Measurements from ENCODE around the gene AQP12B. TPM values are rescaled to one million over a fixed set of nuclear protein-coding genes. Genes with fewer than 3 reads are reported as not detected.
"Not testable (repeated sequence)": the region's sequence is repeated elsewhere in the genome, so short reads cannot be mapped to it uniquely, and the experiment has no call there.

AQP12B gene
- total RNA-seq, 1 donor from 2014 or later: not detected

- no peak for DNase-seq (ENCODE audit: low spot score)
- no peak for ATAC-seq
- intact Hi-C loops (cut with DNase I): no loop called here
Measured at GRCh38 chr2:240663546-240664190, 19.0 kb downstream of the AQP12B start.

DNA sequence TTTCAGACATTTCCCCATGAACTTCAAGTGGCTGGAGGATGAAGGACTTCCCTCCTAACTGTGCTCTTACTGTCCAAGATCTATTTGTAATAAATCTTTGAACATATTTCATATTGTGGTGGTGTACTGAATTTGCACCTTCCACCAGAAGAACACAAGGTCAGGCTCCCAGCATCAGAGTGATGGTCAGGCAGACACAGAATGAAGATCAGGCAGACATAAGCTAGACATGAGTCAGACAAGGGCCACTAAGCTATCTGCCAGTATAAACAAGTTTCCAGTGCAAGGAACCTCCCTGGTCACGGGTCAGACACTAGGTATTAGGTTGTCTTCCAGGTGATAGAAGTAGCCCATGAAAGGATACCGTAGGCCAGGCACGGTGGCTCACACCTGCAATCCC, 20.0 kb downstream of the AQP12B start:
- intact Hi-C loops (cut with DNase I): no loop called here
- no peak for ATAC-seq
- DNase-seq (ENCODE audit: low spot score): no peak

- DNase-seq (ENCODE audit: low spot score); intact Hi-C loops (cut with DNase I); ATAC-seq: not testable (repeated sequence)
Measured at GRCh38 chr2:240659883-240660282, 22.8 kb downstream of the AQP12B start.

DNA sequence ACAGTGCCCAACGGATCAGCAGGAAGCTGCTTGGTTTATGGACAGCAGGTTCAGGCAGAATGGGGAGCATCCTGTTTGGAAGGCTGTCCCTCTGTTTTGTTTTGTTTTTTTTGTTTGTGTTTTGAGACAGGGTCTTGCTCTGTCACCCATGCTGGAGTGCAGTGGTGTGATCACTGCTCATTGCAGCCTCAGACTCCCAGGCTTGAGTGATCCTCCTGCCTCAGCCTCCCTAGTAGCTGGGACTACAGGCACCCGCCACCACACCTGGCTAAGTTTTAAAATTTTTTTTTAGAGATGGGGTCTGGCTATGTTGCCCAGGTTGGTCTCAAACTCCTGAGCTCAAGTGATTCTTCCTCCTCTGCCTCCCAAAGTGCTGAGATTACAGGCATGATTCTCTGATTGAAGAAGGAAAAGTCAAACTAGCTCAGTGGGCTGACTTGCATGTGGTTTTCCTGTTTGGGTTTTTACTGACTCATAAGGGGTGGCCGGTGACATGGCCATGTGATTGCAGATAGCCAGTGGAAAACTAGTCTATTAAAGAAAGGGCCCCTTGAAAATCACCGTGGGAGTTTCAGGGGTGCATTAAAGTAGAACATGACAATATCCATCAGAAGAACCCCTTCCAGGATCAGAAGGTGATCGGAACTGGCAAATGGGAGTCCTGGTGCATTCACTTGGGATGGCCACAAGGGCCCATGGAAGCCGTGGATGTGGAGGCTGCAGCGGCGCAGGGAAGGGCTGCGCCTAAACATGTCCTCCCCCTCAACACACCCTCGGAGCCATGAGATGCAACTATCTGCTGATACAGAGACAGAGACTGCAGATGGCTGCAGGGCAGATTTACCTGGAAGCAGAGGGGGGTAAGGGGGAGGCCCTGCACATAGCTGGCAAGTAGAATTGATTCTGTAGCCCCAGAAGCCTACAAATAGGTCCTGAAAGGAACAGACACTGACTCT, 26.5 kb downstream of the AQP12B start:
- no peak for DNase-seq (ENCODE audit: low spot score)
- intact Hi-C loops (cut with DNase I): no loop called here
- ATAC-seq: no peak

- DNase-seq (ENCODE audit: low spot score) (no peak), ATAC-seq (no peak)
- intact Hi-C loops (cut with DNase I): no loop called here
Measured at GRCh38 chr2:240651185-240651584, 31.5 kb downstream of the AQP12B start.

GRCh38 chr2:240650254-240650965, 32.3 kb downstream of the AQP12B start:
- intact Hi-C loops (cut with DNase I): no loop called here
- no peak for DNase-seq (ENCODE audit: low spot score)
- ATAC-seq: no peak

DNA sequence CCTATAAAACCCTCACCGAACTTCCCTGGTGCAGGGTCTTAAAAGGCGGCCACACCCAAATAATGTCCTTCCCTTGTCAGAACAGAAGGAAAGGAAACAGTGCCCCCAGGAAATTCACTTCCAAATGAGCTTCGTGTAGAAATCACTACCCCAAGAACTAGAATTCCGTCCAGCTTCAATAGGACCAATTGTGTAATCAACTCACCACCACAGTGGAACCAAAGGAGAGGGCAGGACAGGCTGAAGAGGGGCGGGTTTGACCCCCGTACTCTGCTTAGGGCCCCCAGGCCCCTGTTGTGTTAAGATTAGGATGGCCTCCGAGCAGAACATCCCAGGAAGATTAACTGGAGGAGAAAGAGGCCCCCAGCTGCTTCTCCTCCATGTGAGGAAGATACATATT, 33.4 kb downstream of the AQP12B start:
- intact Hi-C loops (cut with DNase I): no loop called here
- no peak for DNase-seq (ENCODE audit: low spot score)

DNA sequence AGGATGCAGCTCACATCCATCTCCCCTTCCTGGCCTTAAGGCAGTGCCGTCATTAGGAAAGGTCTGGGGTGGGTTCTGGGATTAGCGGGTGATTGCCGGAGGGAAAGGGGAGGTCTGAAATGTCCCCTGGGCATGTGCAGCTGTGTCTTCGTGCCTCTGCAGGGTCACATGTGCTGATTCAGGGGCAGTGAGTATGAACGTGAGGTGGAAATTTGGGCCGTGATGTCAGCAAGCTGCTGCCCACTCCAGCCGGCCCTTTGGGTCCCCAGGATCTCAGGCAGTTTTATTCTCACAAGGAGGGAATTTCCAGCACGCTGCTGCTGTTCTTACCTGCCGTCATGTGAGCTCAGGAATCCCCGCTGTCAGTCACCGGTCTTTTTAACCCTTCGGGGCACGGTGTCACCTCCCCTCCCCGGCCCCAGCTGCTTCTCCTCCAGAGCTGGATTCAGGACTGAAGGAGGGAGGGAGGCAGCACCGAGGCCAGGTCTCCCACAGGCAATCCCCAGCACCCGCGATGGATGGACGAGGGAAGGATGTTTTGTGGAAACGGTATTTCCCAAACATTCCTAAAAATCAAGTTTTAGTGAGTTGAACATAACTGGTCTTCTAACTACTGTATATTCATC, 33.9 kb downstream of the AQP12B start:
- DNase-seq (ENCODE audit: low spot score): no peak
- peak; percentile 63 for ATAC-seq
- intact Hi-C loops (cut with DNase I): no loop called here

More for the DNA sequence above, 33.4 kb downstream of the AQP12B start:
- ATAC-seq: no peak

DNA sequence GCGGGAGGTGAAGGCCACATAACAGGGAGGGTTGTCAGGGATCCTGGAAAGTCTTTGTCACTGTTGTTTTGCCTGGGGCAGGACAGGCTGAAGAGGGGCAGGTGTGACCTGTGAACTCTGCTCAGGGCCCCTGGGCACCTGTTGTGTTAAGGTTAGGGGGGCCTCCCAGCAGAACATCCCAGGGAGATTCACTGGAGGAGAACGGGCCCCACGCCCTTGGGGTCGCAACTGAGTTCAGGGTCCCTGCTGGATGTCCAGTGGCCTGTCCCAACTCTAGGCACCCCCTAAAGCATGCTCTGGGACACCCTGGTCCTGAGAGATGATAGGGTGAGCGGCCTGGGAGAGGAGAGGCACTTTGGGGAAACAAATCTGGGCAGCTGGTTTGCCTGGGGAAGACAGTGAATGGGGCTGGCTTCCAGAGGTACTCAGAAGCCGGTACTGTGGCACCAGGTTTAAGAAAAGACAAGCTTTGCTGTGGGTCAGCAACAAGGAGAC, 34.5 kb downstream of the AQP12B start:
- DNase-seq (ENCODE audit: low spot score): no peak
- intact Hi-C loops (cut with DNase I): no loop called here

GRCh38 chr2:240647503-240648154, 35.1 kb downstream of the AQP12B start:
- DNase-seq (ENCODE audit: low spot score) (no peak), ATAC-seq (no peak)
- intact Hi-C loops (cut with DNase I): no loop called here

More for the DNA sequence above, 34.5 kb downstream of the AQP12B start:
- peak; percentile 6 for ATAC-seq

- DNase-seq (ENCODE audit: low spot score) (no peak), ATAC-seq (no peak)
- intact Hi-C loops (cut with DNase I): no loop called here
Measured at GRCh38 chr2:240646900-240647502, 35.7 kb downstream of the AQP12B start.

GRCh38 chr2:240646176-240646899, 36.3 kb downstream of the AQP12B start:
- no peak for DNase-seq (ENCODE audit: low spot score)
- intact Hi-C loops (cut with DNase I): no loop called here
- ATAC-seq: no peak

GRCh38 chr2:240645801-240646175, 36.9 kb downstream of the AQP12B start:
- DNase-seq (ENCODE audit: low spot score): no peak
- intact Hi-C loops (cut with DNase I): no loop called here
- no peak for ATAC-seq

DNA sequence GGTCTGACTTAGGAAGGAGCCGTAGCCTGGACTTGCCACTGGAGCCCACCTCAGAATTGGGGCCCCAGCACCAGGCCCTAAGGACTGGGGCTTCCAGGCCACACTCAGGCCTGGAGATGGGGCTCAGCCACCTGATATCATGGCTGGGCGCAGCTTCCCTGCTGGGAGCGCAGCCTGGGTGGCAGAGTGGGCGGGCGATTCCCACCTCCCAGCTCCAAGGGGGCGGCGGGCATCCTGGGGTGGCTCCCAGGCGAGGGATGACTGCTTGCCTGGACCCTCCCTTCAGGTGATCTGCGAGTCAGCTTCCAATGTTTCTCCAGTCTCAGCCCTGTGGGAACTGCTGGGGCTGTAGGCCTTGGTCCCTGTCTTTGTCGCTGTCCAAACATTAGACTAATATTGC, 37.3 kb downstream of the AQP12B start:
- intact Hi-C loops (cut with DNase I): no loop called here
- DNase-seq (ENCODE audit: low spot score): no peak
- no peak for ATAC-seq

GRCh38 chr2:240644859-240645301, 37.8 kb downstream of the AQP12B start:
- DNase-seq (ENCODE audit: low spot score) (no peak), ATAC-seq (no peak)
- intact Hi-C loops (cut with DNase I): no loop called here

DNA sequence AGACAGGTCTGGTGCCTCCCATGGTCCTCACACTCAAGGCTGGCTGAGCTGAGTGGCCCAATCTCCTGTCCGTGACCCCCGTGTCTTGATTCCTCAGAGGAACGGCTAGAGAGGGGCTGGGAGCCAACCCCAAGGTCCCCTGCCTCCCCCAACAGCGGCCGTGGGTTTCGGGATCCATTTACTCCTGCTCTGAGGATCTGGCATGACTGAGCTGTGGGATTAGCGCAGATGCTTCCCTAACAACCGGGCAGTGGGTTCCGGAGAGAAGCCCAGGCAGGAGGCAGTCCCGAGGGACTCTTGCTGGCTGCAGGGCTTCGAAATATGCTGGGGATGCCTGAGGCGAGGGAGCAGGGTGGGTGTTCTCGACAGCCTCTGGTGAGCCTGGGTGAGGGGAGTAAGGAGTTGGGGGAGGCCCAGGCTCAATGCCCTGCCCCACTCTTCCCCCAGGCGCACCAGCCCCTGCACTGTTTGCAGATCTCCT, 38.5 kb downstream of the AQP12B start:
- intact Hi-C loops (cut with DNase I): no loop called here
- no peak for ATAC-seq
- no peak for DNase-seq (ENCODE audit: low spot score)

DNA sequence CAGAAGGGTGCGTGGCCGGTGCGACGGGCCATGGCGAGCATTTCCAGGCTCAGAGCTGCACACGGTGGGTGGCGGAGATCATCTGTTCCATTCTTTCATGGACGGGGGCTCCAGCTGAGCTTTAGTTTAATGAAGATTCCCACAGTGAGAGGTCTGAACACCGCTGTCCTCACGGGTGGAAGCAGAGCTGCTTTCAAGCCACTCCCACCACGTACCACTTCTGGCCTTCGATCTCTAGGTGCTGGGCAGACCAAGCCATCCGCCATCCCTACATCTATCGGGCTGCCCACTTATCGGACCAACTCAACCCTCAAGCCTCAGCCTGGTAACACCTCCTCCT, 38.9 kb downstream of the AQP12B start:
- intact Hi-C loops (cut with DNase I): no loop called here
- ATAC-seq (no peak), DNase-seq (ENCODE audit: low spot score) (no peak)

All from sciatic nerve (tissue), 2 donors.